ENCODE results near the gene MLPH.

MLPH gene

DNA sequence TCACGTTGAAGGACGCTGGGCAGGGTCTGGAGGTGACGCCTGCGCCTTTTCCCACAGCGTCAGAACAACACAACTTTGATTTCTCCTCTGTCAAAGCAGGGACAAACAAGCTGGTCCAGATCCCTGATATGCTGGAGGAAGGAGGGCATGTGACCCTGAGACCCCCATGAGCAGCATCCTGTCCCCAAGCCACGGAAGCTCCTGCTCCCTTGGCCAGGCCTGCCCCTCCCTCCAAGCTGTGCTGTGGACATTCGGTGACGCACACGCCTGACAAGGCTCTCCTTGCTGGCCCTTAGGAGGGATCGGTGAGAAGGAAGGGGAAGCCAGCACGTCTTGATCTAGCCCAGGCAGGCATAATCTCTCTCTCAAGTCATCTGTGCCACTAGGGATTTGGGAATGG, 11.3 kb downstream of the MLPH start:
- H4K20me1 ChIP-seq (ENCODE audit: control insufficient read depth, insufficient read depth, low read depth, low read length): no peaks in the 10 kb centered on the region
- TF ChIP-seq, protein P1, sequence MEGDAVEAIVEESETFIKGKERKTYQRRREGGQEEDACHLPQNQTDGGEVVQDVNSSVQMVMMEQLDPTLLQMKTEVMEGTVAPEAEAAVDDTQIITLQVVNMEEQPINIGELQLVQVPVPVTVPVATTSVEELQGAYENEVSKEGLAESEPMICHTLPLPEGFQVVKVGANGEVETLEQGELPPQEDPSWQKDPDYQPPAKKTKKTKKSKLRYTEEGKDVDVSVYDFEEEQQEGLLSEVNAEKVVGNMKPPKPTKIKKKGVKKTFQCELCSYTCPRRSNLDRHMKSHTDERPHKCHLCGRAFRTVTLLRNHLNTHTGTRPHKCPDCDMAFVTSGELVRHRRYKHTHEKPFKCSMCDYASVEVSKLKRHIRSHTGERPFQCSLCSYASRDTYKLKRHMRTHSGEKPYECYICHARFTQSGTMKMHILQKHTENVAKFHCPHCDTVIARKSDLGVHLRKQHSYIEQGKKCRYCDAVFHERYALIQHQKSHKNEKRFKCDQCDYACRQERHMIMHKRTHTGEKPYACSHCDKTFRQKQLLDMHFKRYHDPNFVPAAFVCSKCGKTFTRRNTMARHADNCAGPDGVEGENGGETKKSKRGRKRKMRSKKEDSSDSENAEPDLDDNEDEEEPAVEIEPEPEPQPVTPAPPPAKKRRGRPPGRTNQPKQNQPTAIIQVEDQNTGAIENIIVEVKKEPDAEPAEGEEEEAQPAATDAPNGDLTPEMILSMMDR (IDR thresholded peaks at IDR 0.05; ENCODE audit: low read depth, low read length, poor library complexity, severe bottlenecking): no peak
- no peak for TF ChIP-seq EZH2phosphoT487 (IDR thresholded peaks at IDR 0.05; ENCODE audit: borderline replicate concordance, low read length)
- no peaks in the 10 kb centered on the region for H3F3A ChIP-seq (ENCODE audit: control insufficient read depth, insufficient read depth)
- H3K4me1 ChIP-seq (ENCODE audit: control insufficient read depth, low read length): no peaks in the 10 kb centered on the region
- H3K79me2 ChIP-seq (ENCODE audit: control insufficient read depth, low read length): no peaks in the 10 kb centered on the region
- H3K9me2 ChIP-seq (replicated peaks; ENCODE audit: control insufficient read depth, low read length): no peaks in the 10 kb centered on the region
- no peak overlapping the region for H3K4me2 ChIP-seq (ENCODE audit: low read length)
- no peaks in the 10 kb centered on the region; the same call in 1 of the 2 replicates for H3K27me3 ChIP-seq (ENCODE audit: control insufficient read depth, low read length)
- no peak overlapping the region for H3K27ac ChIP-seq (ENCODE audit: low read depth, low read length)
- H3K9me3 ChIP-seq (ENCODE audit: control insufficient read depth, insufficient read depth, low read length): no peaks in the 10 kb centered on the region
- no peak overlapping the region for H3K4me3 ChIP-seq (ENCODE audit: low read length)
- no peaks in the 10 kb centered on the region for H3K36me3 ChIP-seq (ENCODE audit: control insufficient read depth, low read length)

DNA sequence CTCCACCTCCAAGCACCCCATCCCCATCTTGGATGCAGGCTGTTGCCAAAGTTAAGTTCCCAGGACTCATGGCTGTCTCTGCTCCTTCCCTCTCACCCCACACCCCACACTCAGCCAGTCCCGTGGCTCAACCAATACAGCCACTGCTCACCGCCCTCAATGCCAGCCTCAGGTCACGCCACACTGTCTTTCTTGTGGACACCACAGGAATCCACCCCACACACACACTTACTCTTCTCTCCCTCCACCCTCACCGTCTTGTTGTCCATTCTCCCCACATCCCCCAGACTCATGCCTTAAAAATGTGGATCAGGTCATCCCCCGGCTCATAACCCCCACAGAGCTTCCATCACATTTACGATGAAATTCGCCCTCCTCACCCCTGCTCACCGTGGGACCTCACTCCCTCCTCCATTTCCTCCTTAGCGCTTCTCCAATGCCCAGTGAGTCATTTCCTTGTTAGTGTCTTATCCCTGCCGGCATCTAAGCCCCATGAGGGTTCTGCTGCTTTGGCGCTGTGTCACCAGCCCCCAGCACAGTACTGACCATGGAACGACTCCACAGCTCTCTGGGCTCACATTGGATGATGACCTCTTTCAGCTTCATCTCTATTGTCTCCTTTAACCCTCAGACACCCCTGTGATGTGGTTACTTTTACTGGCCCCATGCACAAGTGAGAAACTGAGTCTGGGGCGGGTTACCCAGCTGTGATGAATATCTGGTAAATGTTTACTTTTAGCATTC, 13.8 kb downstream of the MLPH start:
- TF ChIP-seq, protein P1 (IDR thresholded peaks at IDR 0.05; ENCODE audit: low read depth, low read length, poor library complexity, severe bottlenecking): no peak
- TF ChIP-seq EZH2phosphoT487 (IDR thresholded peaks at IDR 0.05; ENCODE audit: borderline replicate concordance, low read length): no peak
- no peaks in the 10 kb centered on the region for H4K20me1 ChIP-seq (ENCODE audit: control insufficient read depth, insufficient read depth, low read depth, low read length)
- no peaks in the 10 kb centered on the region for H3K79me2 ChIP-seq (ENCODE audit: control insufficient read depth, low read length)
- H3K9me2 ChIP-seq (replicated peaks; ENCODE audit: control insufficient read depth, low read length): no peaks in the 10 kb centered on the region
- no peaks in the 10 kb centered on the region for H3K9me3 ChIP-seq (ENCODE audit: control insufficient read depth, insufficient read depth, low read length)
- no peak overlapping the region for H3K4me2 ChIP-seq (ENCODE audit: low read length)
- H3K4me3 ChIP-seq (ENCODE audit: low read length): no peak overlapping the region
- H3K4me1 ChIP-seq (ENCODE audit: control insufficient read depth, low read length): no peaks in the 10 kb centered on the region
- H3K27me3 ChIP-seq (ENCODE audit: control insufficient read depth, low read length): no peaks in the 10 kb centered on the region; the same call in 1 of the 2 replicates
- no peaks in the 10 kb centered on the region for H3F3A ChIP-seq (ENCODE audit: control insufficient read depth, insufficient read depth)
- no peak overlapping the region for H3K27ac ChIP-seq (ENCODE audit: low read depth, low read length)
- H3K36me3 ChIP-seq (ENCODE audit: control insufficient read depth, low read length): no peaks in the 10 kb centered on the region

DNA sequence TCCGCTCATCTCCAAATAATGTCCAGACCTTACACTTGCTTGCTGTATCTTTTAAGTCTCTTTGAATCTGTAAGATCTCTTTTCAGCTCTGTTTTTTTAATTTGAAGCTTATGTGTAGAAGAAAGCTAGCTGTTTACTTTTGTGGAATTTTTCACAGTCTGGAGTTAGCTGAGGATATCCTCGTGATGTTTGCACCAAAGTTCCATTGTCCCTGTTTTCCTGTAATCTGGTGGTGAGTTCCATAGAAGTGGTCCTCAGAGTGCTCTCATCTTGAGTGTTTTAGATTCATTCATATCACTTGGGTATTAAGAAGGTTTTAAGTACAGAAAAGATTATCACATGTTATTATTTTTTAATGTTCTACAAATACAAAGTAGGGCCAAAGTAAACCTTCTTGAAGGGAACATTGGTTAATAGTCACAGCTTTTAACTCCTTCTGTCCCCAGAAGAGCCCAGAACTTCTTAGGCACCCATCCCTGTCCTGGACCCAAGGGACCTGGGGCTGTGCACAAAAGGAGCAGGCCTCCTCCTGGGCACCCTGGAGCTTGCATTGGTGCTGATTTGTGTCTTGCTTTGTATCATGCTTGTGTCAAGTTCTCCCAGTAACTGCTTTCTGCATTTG, 15.0 kb downstream of the MLPH start:
- Histone ChIP-seq H3K4me3 (ENCODE audit: low read length) (no peak overlapping the region), H3K27ac (ENCODE audit: low read depth, low read length) (no peak overlapping the region), H3K4me1 (ENCODE audit: control insufficient read depth, low read length) (no peaks in the 10 kb centered on the region), H3K27me3 (ENCODE audit: control insufficient read depth, low read length) (no peaks in the 10 kb centered on the region; the same call in 1 of the 2 replicates), H3F3A (ENCODE audit: control insufficient read depth, insufficient read depth) (no peaks in the 10 kb centered on the region), H3K4me2 (ENCODE audit: low read length) (no peak overlapping the region), H3K9me2 (replicated peaks; ENCODE audit: control insufficient read depth, low read length) (no peaks in the 10 kb centered on the region), H3K9me3 (ENCODE audit: control insufficient read depth, insufficient read depth, low read length) (no peaks in the 10 kb centered on the region), H3K36me3 (ENCODE audit: control insufficient read depth, low read length) (no peaks in the 10 kb centered on the region), H3K79me2 (ENCODE audit: control insufficient read depth, low read length) (no peaks in the 10 kb centered on the region), H4K20me1 (ENCODE audit: control insufficient read depth, insufficient read depth, low read depth, low read length) (no peaks in the 10 kb centered on the region)
- no peak for TF ChIP-seq EZH2phosphoT487 (IDR thresholded peaks at IDR 0.05; ENCODE audit: borderline replicate concordance, low read length)
- TF ChIP-seq, protein P1 (IDR thresholded peaks at IDR 0.05; ENCODE audit: low read depth, low read length, poor library complexity, severe bottlenecking): no peak
